NCI-H1092 treated with DMSO at 0.1 percent for 48 hours (cell line): ENCODE measurements around the gene HSPB2.
A peak's percentile ranks its signal among the peaks of the same experiment; 100 is the strongest.
"Not testable (repeated sequence)": the region's sequence is repeated elsewhere in the genome, so short reads cannot be mapped to it uniquely, and the experiment has no call there.

Experiments
- DNase-seq: peaks from one replicate; lab custom pipeline; 2025; lab: John Stamatoyannopoulos, UW

The HSPB2 gene

GRCh38 chr11:111912535-111912934, at the start of gene HSPB2:
HSPB2 (plus strand) TSS chr11:111912734; CDS start chr11:111912830, 96 bp downstream.
- no peak for DNase-seq

GRCh38 chr11:111870113-111870512, 42.4 kb upstream of the HSPB2 start:
- DNase-seq: no peak

GRCh38 chr11:111870522-111870885, 42.0 kb upstream of the HSPB2 start:
- no peak for DNase-seq

- peak; percentile 89 for DNase-seq
Observed at GRCh38 chr11:111870886-111871692, 41.4 kb upstream of the HSPB2 start, which contains the start of gene ALG9. ALG9 (minus strand) TSS chr11:111871581; CDS start chr11:111871482, 99 bp downstream.

- DNase-seq: peak; percentile 55
Observed at GRCh38 chr11:111871693-111872161, 40.8 kb upstream of the HSPB2 start.

GRCh38 chr11:111878385-111878848, 34.1 kb upstream of the HSPB2 start:
- DNase-seq: no peak

- DNase-seq: peak; percentile 99
Observed at GRCh38 chr11:111878849-111879636, 33.5 kb upstream of the HSPB2 start, which contains the start of the genes CFAP68 and FDXACB1. CFAP68 (plus strand) TSS chr11:111879541; CDS start chr11:111879561, 20 bp downstream. FDXACB1 (minus strand) TSS chr11:111879165; CDS start chr11:111879132, 33 bp downstream.

- DNase-seq: peak; percentile 35
Observed at GRCh38 chr11:111879637-111879960, 32.9 kb upstream of the HSPB2 start.

- DNase-seq: no peak
Observed at GRCh38 chr11:111882202-111882601, 30.3 kb upstream of the HSPB2 start.

- DNase-seq: not testable (repeated sequence)
Observed at GRCh38 chr11:111885053-111885452, 27.5 kb upstream of the HSPB2 start.

- DNase-seq: no peak
Observed at GRCh38 chr11:111886032-111886431, 26.5 kb upstream of the HSPB2 start.

- no peak for DNase-seq
Observed at GRCh38 chr11:111886844-111887243, 25.7 kb upstream of the HSPB2 start.

- no peak for DNase-seq
Observed at GRCh38 chr11:111905411-111905810, 7.1 kb upstream of the HSPB2 start.

- no peak for DNase-seq
Observed at GRCh38 chr11:111906680-111907079, 5.9 kb upstream of the HSPB2 start.

GRCh38 chr11:111908639-111909305, 3.8 kb upstream of the HSPB2 start:
- no peak for DNase-seq

GRCh38 chr11:111909378-111909777, 3.2 kb upstream of the HSPB2 start:
- DNase-seq: no peak

GRCh38 chr11:111910676-111911562, 1.6 kb upstream of the HSPB2 start:
- DNase-seq: peak; percentile 34

GRCh38 chr11:111911563-111912401, 752 bp upstream of the HSPB2 start, which contains the start of gene CRYAB:
CRYAB (minus strand) TSS chr11:111911770; CDS start chr11:111911724, 46 bp downstream.
- no peak for DNase-seq

GRCh38 chr11:111913031-111913861, 712 bp downstream of the HSPB2 start:
- DNase-seq: no peak
